Endothelial cell of umbilical vein (primary cell): ENCODE measurements around the gene PERM1. TPM values are rescaled to one million over a fixed set of nuclear protein-coding genes. Genes with fewer than 3 reads are reported as not detected.

Experiments
- BruUV-seq: library from RNA; stranded (reverse); fragments of 400-500 nt; replicated peaks from 2 replicates; lab custom pipeline; 2021; lab: Mats Ljungman, UMichigan
- CTCF ChIA-PET: fragments of 300-600, 350-600 bp; sonication (Branson Sonifier 250); formaldehyde crosslinking; loops from one replicate; lab custom pipeline; 2021; ENCODE audit warnings: antibody characterized with exemption, inconsistent platforms; lab: Charles Lee
- POLR2A ChIA-PET: fragments of 300-600, 350-600 bp; sonication (Branson Sonifier 250); formaldehyde crosslinking; loops from one replicate; lab custom pipeline; 2021; ENCODE audit warnings: antibody characterized with exemption, inconsistent platforms; lab: Charles Lee
- DNase-seq: peaks from one replicate; pipeline ENCODE4 v3.0.0-alpha.2; 2011; ENCODE audit warnings: low read depth, low spot score
- FAIRE-seq: peaks from 2 replicates; lab custom pipeline; 2011; peaks lifted over from hg19 to GRCh38; lab: Jason Lieb, UNC
- H2AFZ ChIP-seq: 2 replicates; pipeline ENCODE4 v1.6.0; 2012; ENCODE audit warnings: low read depth, low read length, control low read depth, inconsistent platforms
- H3K27ac ChIP-seq: 2 replicates; pipeline ENCODE4 v1.5.1; 2011; ENCODE audit warnings: low read depth, mild to moderate bottlenecking, control low read depth, low read length, moderate library complexity; ENCODE audit not compliant: insufficient read depth
- H3K27me3 ChIP-seq, 2 experiments: 2 replicates each; pipeline versions ENCODE4 v1.6.0 to v1.6.1; 2011; ENCODE audit warnings: low read length in 2 of 2, mixed read lengths in 1 of 2; ENCODE audit not compliant: control insufficient read depth in 2 of 2, insufficient read depth in 2 of 2
- H3K36me3 ChIP-seq, 2 experiments: 2 replicates in 1 of 2; 3 replicates in 1 of 2; pipeline ENCODE4 v1.5.1; 2011; ENCODE audit warnings: low read length in 2 of 2, mild to moderate bottlenecking in 1 of 2, moderate library complexity in 1 of 2; ENCODE audit not compliant: control insufficient read depth in 2 of 2, insufficient read depth in 2 of 2; ENCODE audit errors: extremely low read depth in 1 of 2
- H3K4me1 ChIP-seq: 3 replicates; pipeline ENCODE4 v1.5.1; 2011; ENCODE audit warnings: mild to moderate bottlenecking, low read length; ENCODE audit not compliant: control insufficient read depth, insufficient read depth; ENCODE audit errors: extremely low read depth
- H3K4me2 ChIP-seq: 2 replicates; pipeline ENCODE4 v1.6.1; 2011; ENCODE audit warnings: low read length, control low read depth, mixed read lengths; ENCODE audit not compliant: insufficient read depth
- H3K4me3 ChIP-seq, 3 experiments: fragments of 200-600 bp in 1 of 3; sonication (generic), shearing (Covaris generic) in 1 of 3; replicated peaks in 1 of 3; 2 replicates each; pipeline ENCODE4 v1.5.1; 2011 to 2016; ENCODE audit warnings: control low read depth in 3 of 3, low read length in 3 of 3, mild to moderate bottlenecking in 2 of 3, inconsistent platforms in 1 of 3, low read depth in 1 of 3, moderate library complexity in 1 of 3; ENCODE audit not compliant: insufficient read depth in 1 of 3
- H3K79me2 ChIP-seq: 2 replicates; pipeline ENCODE4 v1.6.0; 2012; ENCODE audit warnings: low read length, inconsistent platforms; ENCODE audit not compliant: control insufficient read depth, insufficient read depth
- H3K9ac ChIP-seq: replicated peaks from 2 replicates; pipeline ENCODE3; 2011; ENCODE audit warnings: low read length, control low read depth; ENCODE audit not compliant: insufficient read depth; ENCODE audit errors: extremely low read depth
- H3K9me1 ChIP-seq: replicated peaks from 3 replicates; pipeline ENCODE4 v1.6.0; 2011; ENCODE audit warnings: mild to moderate bottlenecking, low read length; ENCODE audit not compliant: control insufficient read depth, insufficient read depth; ENCODE audit errors: extremely low read depth
- H3K9me3 ChIP-seq: replicated peaks from 2 replicates; pipeline ENCODE4 v1.5.1; 2012; ENCODE audit warnings: low read length, inconsistent platforms; ENCODE audit not compliant: control insufficient read depth, insufficient read depth
- H4K20me1 ChIP-seq: replicated peaks from 2 replicates; pipeline ENCODE3; 2011; ENCODE audit warnings: mild to moderate bottlenecking, low read length; ENCODE audit not compliant: control insufficient read depth, insufficient read depth; ENCODE audit errors: extremely low read depth
- CTCF ChIP-seq, 2 donors: IDR thresholded peaks; 1 replicate in 1 of 2; 2 replicates in 1 of 2; pipeline ENCODE4 v1.5.1; 2011; ENCODE audit warnings: low read length in 2 of 2, mild to moderate bottlenecking in 2 of 2, moderate library complexity in 2 of 2, control low read depth in 1 of 2, inconsistent platforms in 1 of 2, low read depth in 1 of 2; ENCODE audit not compliant: insufficient read depth in 1 of 2; ENCODE audit errors: extremely low read depth in 1 of 2
- EZH2 ChIP-seq: IDR thresholded peaks from 2 replicates; pipeline ENCODE4 v1.6.1; 2012; ENCODE audit warnings: borderline replicate concordance, low read depth, mild to moderate bottlenecking, moderate library complexity, low read length, inconsistent platforms; ENCODE audit not compliant: severe bottlenecking
- FOS ChIP-seq: IDR thresholded peaks from 2 replicates; pipeline ENCODE4 v1.6.1; 2011; ENCODE audit warnings: mild to moderate bottlenecking, low read length, moderate library complexity, borderline replicate concordance; ENCODE audit not compliant: insufficient read depth
- GATA2 ChIP-seq: IDR thresholded peaks from 2 replicates; pipeline ENCODE4 v1.7.0; 2011; ENCODE audit warnings: low read depth, mild to moderate bottlenecking, moderate library complexity, mixed read lengths, low read length; ENCODE audit not compliant: insufficient read length, insufficient read depth
- JUN ChIP-seq: IDR thresholded peaks from 2 replicates; pipeline ENCODE4 v1.6.1; 2011; ENCODE audit warnings: borderline replicate concordance, low read depth; ENCODE audit not compliant: insufficient read length, insufficient read depth
- MAX ChIP-seq: IDR thresholded peaks from 2 replicates; pipeline ENCODE4 v1.6.1; 2011; ENCODE audit not compliant: insufficient read depth, insufficient read length
- MYC ChIP-seq: IDR thresholded peaks from one replicate; pipeline ENCODE4 v1.6.1; 2011; ENCODE audit warnings: mild to moderate bottlenecking, low read depth, low read length
- POLR2A ChIP-seq: IDR thresholded peaks from 2 replicates; pipeline ENCODE4 v1.6.1; 2012; ENCODE audit warnings: low read depth, mild to moderate bottlenecking, control low read depth, low read length
- POLR2AphosphoS5 ChIP-seq: IDR thresholded peaks from 2 replicates; pipeline ENCODE4 v1.6.1; 2012; ENCODE audit warnings: low read depth, mild to moderate bottlenecking, control low read depth, low read length, moderate library complexity; ENCODE audit not compliant: insufficient read depth
- dilution Hi-C: fragments of 300-500 bp; cut with MboI; formaldehyde crosslinking; loops from one replicate; pipeline ENCODE4 v1.15.0; 2019; ENCODE audit warnings: low sequenced_read_pairs; ENCODE audit not compliant: extremely low pct_ligation_motif_present
- intact Hi-C: fragments of 100-400 bp; cut with micrococcal nuclease; formaldehyde crosslinking; loops from one replicate; pipeline ENCODE4 v1.10.0; 2022
- polyA plus RNA-seq, 4 experiments: library from polyadenylated mRNA; depleted of rRNA in 3 of 4; stranded (reverse) in 3 of 4; unstranded in 1 of 4; fragments of >200 nt; gene quantifications; 2 replicates each; pipeline versions ENCODE4 v1.2.1 to v1.2.3, GENCODE V29; 2011 to 2012; ENCODE audit warnings: missing spikeins in 1 of 4
- total RNA-seq: library from RNA; stranded (reverse); gene quantifications from 2 replicates; pipeline ENCODE4 v1.2.3, GENCODE V29; 2021

The PERM1 gene
- total and polyA plus RNA-seq, 2 donors (not counting 3 experiments of a cell fraction or from before 2014, with no cell fraction given): not detected

DNA sequence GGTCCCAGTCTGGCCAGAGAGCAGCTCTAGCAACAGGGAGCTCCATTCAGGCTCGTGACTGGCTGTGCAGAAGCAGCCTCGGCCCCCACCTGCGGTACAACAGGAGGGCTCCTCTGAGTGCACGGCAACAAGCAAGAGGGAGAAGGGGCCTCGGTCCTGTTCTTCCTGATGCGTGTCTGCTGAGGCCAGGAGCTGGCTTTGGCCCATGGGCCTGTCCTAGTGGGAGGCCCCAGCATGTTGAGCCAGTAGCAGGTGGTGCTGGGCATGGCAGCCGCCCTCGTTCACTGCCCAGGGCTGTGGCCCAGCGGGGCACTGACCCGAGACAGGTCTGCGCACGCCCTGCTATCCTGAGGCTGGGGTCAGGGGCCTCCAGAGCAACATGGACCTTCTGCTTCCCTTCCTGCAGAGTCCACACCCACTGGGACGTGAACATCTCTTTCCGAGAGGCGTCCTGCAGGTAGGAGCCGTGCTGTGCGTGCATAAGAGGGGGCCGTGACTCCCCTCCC lies 51.2 kb downstream of the PERM1 start:
- ChIA-PET CTCF (interaction anchor here (1.0 to 2.9 kb wide), 5 partner anchors 8 to 40 kb away, joined by 3 to 13 read pairs (median 4); no protein-coding TSS in a partner anchor), POLR2A (no interaction called here)
- TF ChIP-seq FOS: no peak
- no peak for TF ChIP-seq GATA2
- TF ChIP-seq JUN: no peak
- TF ChIP-seq MAX: no peak
- no peak for TF ChIP-seq POLR2AphosphoS5
- TF ChIP-seq CTCF (IDR thresholded peaks at IDR 0.05; ENCODE audit: extremely low read depth in 1 of 2, insufficient read depth in 1 of 2, low read depth in 1 of 2, low read length in 2 of 2): no peak
- no peak for TF ChIP-seq EZH2
- TF ChIP-seq MYC: no peak
- no peak for TF ChIP-seq POLR2A
- no peak overlapping the region for H3K4me2 ChIP-seq
- peaks cover 20 to 27% of the 10 kb centered on the region in 2 experiments for H3K27me3 ChIP-seq
- dilution Hi-C loops (no loop called here), intact Hi-C loops (no loop called here)
- H2AFZ ChIP-seq: no peak overlapping the region
- no peaks in the 10 kb centered on the region for H3K36me3 ChIP-seq
- FAIRE-seq (no peak), DNase-seq (no peak)
- H3K9me3 ChIP-seq: no peaks in the 10 kb centered on the region
- no peaks in the 10 kb centered on the region for H4K20me1 ChIP-seq
- no peak overlapping the region for H3K9ac ChIP-seq
- H3K27ac ChIP-seq: no peak overlapping the region
- H3K4me1 ChIP-seq: no peaks in the 10 kb centered on the region
- no TSS peak for BruUV-seq
- H3K4me3 ChIP-seq: no peak overlapping the region
- H3K79me2 ChIP-seq: no peaks in the 10 kb centered on the region
- H3K9me1 ChIP-seq: no peaks in the 10 kb centered on the region
